DND-41 (cell line): ENCODE results near the gene TSPAN9.

Experiments
- ATAC-seq: fragments of 200-7000 bp; cut with Tn5 transposase; 3 replicates; pipeline ENCODE4 v1.9.1; 2021; ENCODE audit warnings: low read depth; ENCODE audit not compliant: insufficient read depth
- DNase-seq: peaks from one replicate; pipeline ENCODE4 v3.0.0-alpha.2; 2020
- H2AFZ ChIP-seq: 2 replicates; pipeline ENCODE4 v1.6.0; 2012; ENCODE audit warnings: low read depth, low read length
- H3K27ac ChIP-seq: 2 replicates; pipeline ENCODE4 v1.5.1; 2012; ENCODE audit warnings: low read length, inconsistent platforms
- H3K27me3 ChIP-seq: fragments of 200-600 bp; sonication (generic); 2 replicates; pipeline ENCODE4 v1.6.0; 2012; ENCODE audit warnings: low read length, mild to moderate bottlenecking, inconsistent platforms; ENCODE audit not compliant: insufficient read depth, poor library complexity
- H3K36me3 ChIP-seq: 2 replicates; pipeline ENCODE4 v1.5.1; 2012; ENCODE audit warnings: low read length, inconsistent platforms; ENCODE audit not compliant: insufficient read depth
- H3K4me1 ChIP-seq: 2 replicates; pipeline ENCODE4 v1.5.1; 2012; ENCODE audit warnings: mild to moderate bottlenecking, low read length; ENCODE audit not compliant: insufficient read depth
- H3K4me2 ChIP-seq: 2 replicates; pipeline ENCODE4 v1.6.0; 2012; ENCODE audit warnings: mild to moderate bottlenecking, moderate library complexity, low read length, inconsistent platforms; ENCODE audit not compliant: insufficient read depth
- H3K4me3 ChIP-seq, 2 experiments: fragments of 200-600 bp in 1 of 2; shearing (Covaris generic) in 1 of 2; 2 replicates each; pipeline ENCODE4 v1.5.1; 2012 to 2016; ENCODE audit warnings: inconsistent platforms in 2 of 2, low read length in 2 of 2, mild to moderate bottlenecking in 2 of 2, low read depth in 1 of 2, moderate library complexity in 1 of 2
- H3K79me2 ChIP-seq: 2 replicates; pipeline ENCODE4 v1.6.0; 2012; ENCODE audit warnings: low read length, inconsistent platforms; ENCODE audit not compliant: insufficient read depth
- H3K9ac ChIP-seq: 2 replicates; pipeline ENCODE4 v1.6.0; 2012; ENCODE audit warnings: low read depth, mild to moderate bottlenecking, inconsistent platforms, low read length, moderate library complexity
- H3K9me3 ChIP-seq: 2 replicates; pipeline ENCODE4 v1.5.1; 2012; ENCODE audit warnings: low read length, moderate library complexity, mild to moderate bottlenecking, inconsistent platforms; ENCODE audit not compliant: insufficient read depth, severe bottlenecking
- H4K20me1 ChIP-seq: 2 replicates; pipeline ENCODE4 v1.6.0; 2012; ENCODE audit warnings: low read length; ENCODE audit not compliant: insufficient read depth
- CTCF ChIP-seq: IDR thresholded peaks from 2 replicates; pipeline ENCODE4 v1.5.1; 2012; ENCODE audit warnings: borderline replicate concordance, low read length, moderate library complexity, mild to moderate bottlenecking; ENCODE audit not compliant: poor library complexity, severe bottlenecking; ENCODE audit errors: extremely low read depth
- EZH2 ChIP-seq: IDR thresholded peaks from 3 replicates; pipeline ENCODE4 v1.6.1; 2012; ENCODE audit warnings: borderline replicate concordance, low read depth, mild to moderate bottlenecking, moderate library complexity, low read length, inconsistent platforms; ENCODE audit not compliant: severe bottlenecking

TSPAN9 gene

GRCh38 chr12:3154006-3154405, 76.8 kb downstream of the TSPAN9 start:
- no peaks in the 10 kb centered on the region for H3K4me1 ChIP-seq
- TF ChIP-seq CTCF (no peak), EZH2 (no peak)
- H3K27me3 ChIP-seq, result peaks cover 2% of the 10 kb centered on the region
- H3K79me2 ChIP-seq, result no peaks in the 10 kb centered on the region
- H3K27ac ChIP-seq, result no peak overlapping the region
- H2AFZ ChIP-seq, result no peak overlapping the region
- peaks cover 2% of the 10 kb centered on the region; the same call in 1 of the 2 replicates for H4K20me1 ChIP-seq
- H3K4me3 ChIP-seq, result no peak overlapping the region
- no peak overlapping the region for H3K9ac ChIP-seq
- ATAC-seq (no peak), DNase-seq (no peak)
- H3K4me2 ChIP-seq, result no peak overlapping the region
- H3K36me3 ChIP-seq, result no peaks in the 10 kb centered on the region
- no peaks in the 10 kb centered on the region for H3K9me3 ChIP-seq

- no peak overlapping the region for H3K4me3 ChIP-seq
- H3K4me2 ChIP-seq, result no peak overlapping the region
- H2AFZ ChIP-seq, result no peak overlapping the region
- no peak overlapping the region for H3K9ac ChIP-seq
- no peak for ATAC-seq
- TF ChIP-seq EZH2 (no peak), CTCF (no peak)
- no peaks in the 10 kb centered on the region for H3K9me3 ChIP-seq
- no peaks in the 10 kb centered on the region for H3K4me1 ChIP-seq
- DNase-seq, result no peak
- no peaks in the 10 kb centered on the region for H3K79me2 ChIP-seq
- no peaks in the 10 kb centered on the region for H3K36me3 ChIP-seq
- H4K20me1 ChIP-seq, result no peaks in the 10 kb centered on the region
- peaks cover 4% of the 10 kb centered on the region for H3K27me3 ChIP-seq
- H3K27ac ChIP-seq, result no peak overlapping the region
Measured at GRCh38 chr12:3155702-3156370, 78.7 kb downstream of the TSPAN9 start.

GRCh38 chr12:3157581-3158323, 80.6 kb downstream of the TSPAN9 start:
- Histone ChIP-seq H3K79me2 (no peaks in the 10 kb centered on the region), H4K20me1 (no peaks in the 10 kb centered on the region), H3K27ac (no peak overlapping the region), H3K4me2 (no peak overlapping the region), H2AFZ (no peak overlapping the region), H3K9me3 (peaks cover 5% of the 10 kb centered on the region), H3K27me3 (peaks cover 4% of the 10 kb centered on the region), H3K4me1 (no peaks in the 10 kb centered on the region), H3K36me3 (no peaks in the 10 kb centered on the region), H3K4me3 (no peak overlapping the region), H3K9ac (no peak overlapping the region)
- TF ChIP-seq EZH2 (no peak), CTCF (no peak)
- ATAC-seq (no peak), DNase-seq (no peak)
